HG03571 (cell line): Measurements from ENCODE around the gene PARD6B.
"Not testable (repeated sequence)": the region's sequence is repeated elsewhere in the genome, so short reads cannot be mapped to it uniquely, and the experiment has no call there.

Experiments used
- ATAC-seq: cut with Tn5 transposase; IDR thresholded peaks from one replicate; pipeline ENCODE4 v1.9.1; 2021; ENCODE audit not compliant: unreplicated experiment

The PARD6B gene

GRCh38 chr20:50701041-50701963 lies 30.1 kb upstream of the PARD6B start:
- ATAC-seq, result no peak

- not testable (repeated sequence) for ATAC-seq
These were observed 27.5 kb upstream of the PARD6B start for GRCh38 chr20:50703651-50704438.

GRCh38 chr20:50704514-50704913 lies 26.9 kb upstream of the PARD6B start:
- no peak for ATAC-seq

GRCh38 chr20:50704971-50705370 lies 26.4 kb upstream of the PARD6B start:
- ATAC-seq, result no peak

GRCh38 chr20:50708845-50709635 lies 22.3 kb upstream of the PARD6B start:
- ATAC-seq, result no peak

- ATAC-seq, result no peak
These were observed 21.8 kb upstream of the PARD6B start for GRCh38 chr20:50709636-50709973.

GRCh38 chr20:50710492-50711063 lies 20.8 kb upstream of the PARD6B start:
- ATAC-seq, result no peak

- ATAC-seq, result no peak
These were observed 20.1 kb upstream of the PARD6B start for GRCh38 chr20:50711113-50711825.

- no peak for ATAC-seq
These were observed 18.4 kb upstream of the PARD6B start for GRCh38 chr20:50712771-50713656.

- ATAC-seq, result no peak
These were observed 17.7 kb upstream of the PARD6B start for GRCh38 chr20:50713657-50714101.

- ATAC-seq, result not testable (repeated sequence)
These were observed 17.0 kb upstream of the PARD6B start for GRCh38 chr20:50714426-50714825.

GRCh38 chr20:50715694-50716093 lies 15.7 kb upstream of the PARD6B start:
- ATAC-seq, result no peak

GRCh38 chr20:50716518-50716917 lies 14.9 kb upstream of the PARD6B start:
- ATAC-seq, result no peak

- no peak for ATAC-seq
These were observed 14.1 kb upstream of the PARD6B start for GRCh38 chr20:50717312-50717711.

GRCh38 chr20:50717974-50718761 lies 13.2 kb upstream of the PARD6B start:
- no peak for ATAC-seq

GRCh38 chr20:50719328-50719727 lies 12.1 kb upstream of the PARD6B start:
- ATAC-seq, result no peak

GRCh38 chr20:50720026-50720425 lies 11.4 kb upstream of the PARD6B start:
- ATAC-seq, result no peak

- no peak for ATAC-seq
These were observed 10.8 kb upstream of the PARD6B start for GRCh38 chr20:50720582-50720981.
